Chondrocyte (in vitro differentiated cells): ENCODE measurements around the gene GPT2. TPM values are rescaled to one million over a fixed set of nuclear protein-coding genes. Genes with fewer than 3 reads are reported as not detected.

Experiments used
- DNase-seq: peaks from one replicate; pipeline ENCODE4 v3.0.0; 2021; ENCODE audit warnings: mixed read lengths, low spot score
- H3K27ac Mint-ChIP-seq: one replicate; pipeline ENCODE4 v1.8.0; 2021; ENCODE audit warnings: mild to moderate bottlenecking, moderate library complexity, mixed read lengths; ENCODE audit not compliant: unreplicated experiment
- H3K27me3 Mint-ChIP-seq: 2 replicates; pipeline ENCODE4 v1.8.0; 2021; ENCODE audit warnings: low read depth, mixed read lengths
- H3K36me3 Mint-ChIP-seq: 2 replicates; pipeline ENCODE4 v1.8.0; 2021; ENCODE audit warnings: low read depth, mixed read lengths
- H3K4me1 Mint-ChIP-seq: 2 replicates; pipeline ENCODE4 v1.8.0; 2021; ENCODE audit warnings: low read depth, mild to moderate bottlenecking, mixed read lengths
- H3K4me3 Mint-ChIP-seq: one replicate; pipeline ENCODE4 v1.8.0; 2021; ENCODE audit warnings: mild to moderate bottlenecking, moderate library complexity, mixed read lengths; ENCODE audit not compliant: unreplicated experiment
- H3K9me3 Mint-ChIP-seq: 2 replicates; pipeline ENCODE4 v1.8.0; 2021; ENCODE audit warnings: low read depth, mixed read lengths
- total RNA-seq: library from RNA; stranded (reverse); gene quantifications from 3 replicates; pipeline ENCODE4 v1.2.1, GENCODE V29; 2021
- TF ChIP-seq, protein P1 (sequence below): fragments of 200-600 bp; sonication (generic); IDR thresholded peaks from 2 replicates; pipeline ENCODE4 v1.5.0; 2021; ENCODE audit warnings: antibody characterized with exemption, mild to moderate bottlenecking, moderate library complexity

Gene GPT2
- total RNA-seq, 1 donor from 2014 or later, result 59.6 TPM

DNA sequence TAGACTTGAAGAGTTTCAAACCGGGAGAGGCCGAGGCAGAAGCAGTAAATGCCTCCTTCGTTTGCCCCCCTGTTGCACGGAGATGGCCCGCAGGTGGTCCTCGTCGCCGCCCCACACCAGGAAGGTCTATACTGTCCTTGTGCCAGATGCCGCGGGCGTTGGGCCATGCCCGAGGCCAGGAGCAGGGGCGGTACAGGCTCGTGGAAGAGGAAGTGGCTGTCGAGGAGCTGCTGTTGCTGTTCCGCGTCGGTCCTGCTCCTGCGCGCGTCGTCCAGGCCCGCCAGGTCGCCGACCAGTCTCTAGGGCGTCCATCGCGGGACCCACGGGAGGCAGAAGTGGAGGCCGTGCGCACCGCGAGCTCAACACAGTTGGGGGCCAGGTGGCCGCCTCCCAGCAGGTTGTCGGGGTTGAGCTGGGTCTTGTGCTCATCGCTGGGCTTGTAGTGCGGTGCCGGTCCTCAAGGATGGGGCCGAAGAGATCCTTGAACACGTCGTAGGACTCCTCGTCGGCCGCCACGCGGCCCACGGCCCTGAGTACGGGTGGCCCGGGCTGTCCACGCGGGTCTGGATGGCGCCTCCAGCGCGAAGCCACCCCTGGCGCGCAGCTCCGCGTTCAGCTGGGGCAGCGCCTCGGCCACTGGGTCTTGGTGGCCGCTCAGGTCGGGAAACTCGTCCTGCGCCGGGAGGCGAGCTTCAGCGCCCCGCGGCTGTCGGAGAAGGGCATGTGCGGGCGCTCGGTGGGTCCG lies 40.1 kb upstream of the GPT2 start:
- Mint-ChIP-seq H3K4me3 (no peak overlapping the region), H3K36me3 (no peaks in the 10 kb centered on the region), H3K4me1 (no peaks in the 10 kb centered on the region), H3K9me3 (peaks cover 5% of the 10 kb centered on the region), H3K27me3 (no peaks in the 10 kb centered on the region), H3K27ac (no peak overlapping the region)
- DNase-seq, result no peak
- TF ChIP-seq, protein P1, sequence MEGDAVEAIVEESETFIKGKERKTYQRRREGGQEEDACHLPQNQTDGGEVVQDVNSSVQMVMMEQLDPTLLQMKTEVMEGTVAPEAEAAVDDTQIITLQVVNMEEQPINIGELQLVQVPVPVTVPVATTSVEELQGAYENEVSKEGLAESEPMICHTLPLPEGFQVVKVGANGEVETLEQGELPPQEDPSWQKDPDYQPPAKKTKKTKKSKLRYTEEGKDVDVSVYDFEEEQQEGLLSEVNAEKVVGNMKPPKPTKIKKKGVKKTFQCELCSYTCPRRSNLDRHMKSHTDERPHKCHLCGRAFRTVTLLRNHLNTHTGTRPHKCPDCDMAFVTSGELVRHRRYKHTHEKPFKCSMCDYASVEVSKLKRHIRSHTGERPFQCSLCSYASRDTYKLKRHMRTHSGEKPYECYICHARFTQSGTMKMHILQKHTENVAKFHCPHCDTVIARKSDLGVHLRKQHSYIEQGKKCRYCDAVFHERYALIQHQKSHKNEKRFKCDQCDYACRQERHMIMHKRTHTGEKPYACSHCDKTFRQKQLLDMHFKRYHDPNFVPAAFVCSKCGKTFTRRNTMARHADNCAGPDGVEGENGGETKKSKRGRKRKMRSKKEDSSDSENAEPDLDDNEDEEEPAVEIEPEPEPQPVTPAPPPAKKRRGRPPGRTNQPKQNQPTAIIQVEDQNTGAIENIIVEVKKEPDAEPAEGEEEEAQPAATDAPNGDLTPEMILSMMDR, result no peak

DNA sequence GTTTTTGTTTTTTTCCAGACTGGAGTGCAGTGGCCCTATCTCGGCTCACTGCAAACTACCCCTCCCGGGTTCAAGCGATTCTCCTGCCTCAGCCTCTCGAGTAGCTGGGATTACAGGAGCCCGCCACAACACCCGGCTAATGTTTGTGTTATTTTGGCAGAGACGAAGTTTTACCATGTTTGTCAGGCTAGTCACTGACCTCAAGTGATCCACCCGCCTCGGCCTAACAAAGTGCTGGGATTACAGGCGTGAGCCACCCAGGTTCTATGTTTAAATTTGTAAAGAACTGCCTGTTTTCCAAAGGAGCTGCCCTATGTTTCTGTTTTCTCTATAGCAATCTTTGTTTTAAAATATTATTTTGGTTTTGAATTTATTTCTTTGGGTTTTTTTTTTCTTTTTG lies 39.4 kb upstream of the GPT2 start:
- TF ChIP-seq, protein P1, result no peak
- H3K9me3 Mint-ChIP-seq, result peaks cover 5% of the 10 kb centered on the region
- no peak overlapping the region for H3K4me3 Mint-ChIP-seq
- no peak for DNase-seq
- H3K4me1 Mint-ChIP-seq, result no peaks in the 10 kb centered on the region
- H3K27ac Mint-ChIP-seq, result no peak overlapping the region
- H3K36me3 Mint-ChIP-seq, result no peaks in the 10 kb centered on the region
- H3K27me3 Mint-ChIP-seq, result no peaks in the 10 kb centered on the region

DNA sequence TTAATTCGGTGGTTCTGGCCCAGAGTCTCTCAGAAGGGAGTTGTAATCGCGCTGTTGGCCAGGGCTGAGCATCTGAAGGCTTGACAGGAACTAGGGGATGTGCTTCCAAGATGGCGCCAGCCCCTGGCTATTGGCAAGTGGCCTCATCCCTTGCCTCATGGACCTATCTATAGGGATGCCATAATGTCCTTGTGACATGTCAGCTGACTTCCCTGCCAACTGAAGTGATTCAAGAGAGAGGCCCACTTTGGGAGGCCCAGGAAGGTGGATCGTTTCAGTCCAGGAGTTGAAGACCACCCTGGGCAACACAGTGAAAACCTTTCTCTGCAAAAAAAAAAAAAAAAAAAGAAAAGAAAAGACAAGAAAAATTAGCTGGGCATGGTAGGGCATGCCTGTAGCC lies 38.2 kb upstream of the GPT2 start:
- no peak overlapping the region for H3K4me3 Mint-ChIP-seq
- no peak for DNase-seq
- no peaks in the 10 kb centered on the region for H3K27me3 Mint-ChIP-seq
- H3K27ac Mint-ChIP-seq, result no peak overlapping the region
- H3K9me3 Mint-ChIP-seq, result peaks cover 5% of the 10 kb centered on the region
- H3K36me3 Mint-ChIP-seq, result no peaks in the 10 kb centered on the region
- H3K4me1 Mint-ChIP-seq, result no peaks in the 10 kb centered on the region
- TF ChIP-seq, protein P1, result no peak

DNA sequence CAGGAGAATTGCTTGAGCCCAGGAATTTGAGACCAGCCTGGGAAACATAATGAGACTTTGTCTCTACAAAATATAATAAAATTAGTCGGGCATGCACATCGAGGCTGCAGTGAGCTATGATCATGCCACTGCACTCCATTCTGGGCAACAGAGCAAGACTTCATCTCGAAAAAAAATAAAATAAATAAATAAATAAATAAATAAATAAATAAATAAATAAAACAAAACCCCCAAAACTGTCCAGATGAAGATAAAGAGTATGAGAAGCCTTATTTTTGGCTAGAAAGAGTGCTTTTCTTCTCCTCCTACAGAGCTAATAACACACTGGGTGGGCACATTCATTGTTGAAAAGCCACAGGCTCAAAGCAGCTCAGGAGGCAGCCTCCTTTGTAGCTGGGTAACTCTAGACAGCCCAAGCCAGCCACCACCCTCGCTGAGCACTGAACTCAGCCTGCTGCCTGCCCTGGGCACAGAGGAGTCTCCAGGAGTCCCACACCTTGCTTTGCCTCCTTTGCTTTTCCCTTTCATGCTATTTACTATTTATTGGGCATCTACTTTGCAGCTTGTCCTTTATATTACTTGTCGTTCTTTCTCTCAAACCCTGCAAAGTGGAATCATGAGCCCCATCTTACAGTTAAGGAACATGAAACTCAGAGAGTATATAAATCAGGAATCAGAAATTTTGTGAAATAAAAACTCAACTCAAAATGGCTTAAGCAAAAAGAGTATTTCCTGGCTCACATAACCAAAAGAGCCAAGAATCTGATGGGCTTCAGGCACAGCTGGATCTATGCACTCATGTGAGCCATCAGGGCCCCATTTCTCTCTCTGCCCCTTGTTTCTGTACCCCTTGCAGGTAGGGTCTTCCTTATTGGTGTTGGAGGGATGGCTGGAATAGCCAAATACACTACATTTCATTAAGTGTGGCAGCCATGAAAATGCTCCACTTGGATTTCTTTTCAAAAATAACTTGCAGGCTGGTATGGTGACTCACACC lies 35.1 kb upstream of the GPT2 start:
- no peaks in the 10 kb centered on the region for H3K27me3 Mint-ChIP-seq
- H3K4me3 Mint-ChIP-seq, result no peak overlapping the region
- no peak for DNase-seq
- no peaks in the 10 kb centered on the region for H3K36me3 Mint-ChIP-seq
- TF ChIP-seq, protein P1, result no peak
- no peaks in the 10 kb centered on the region for H3K4me1 Mint-ChIP-seq
- H3K27ac Mint-ChIP-seq, result no peak overlapping the region
- H3K9me3 Mint-ChIP-seq, result no peaks in the 10 kb centered on the region
